HG02588 (cell line): Measurements from ENCODE around the gene COX5A.
"Not testable (repeated sequence)": the region's sequence is repeated elsewhere in the genome, so short reads cannot be mapped to it uniquely, and the experiment has no call there.

Experiments used
- ATAC-seq: cut with Tn5 transposase; IDR thresholded peaks from one replicate; pipeline ENCODE4 v1.9.1; 2021; ENCODE audit warnings: mild to moderate bottlenecking, moderate library complexity; ENCODE audit not compliant: unreplicated experiment

The COX5A gene

DNA sequence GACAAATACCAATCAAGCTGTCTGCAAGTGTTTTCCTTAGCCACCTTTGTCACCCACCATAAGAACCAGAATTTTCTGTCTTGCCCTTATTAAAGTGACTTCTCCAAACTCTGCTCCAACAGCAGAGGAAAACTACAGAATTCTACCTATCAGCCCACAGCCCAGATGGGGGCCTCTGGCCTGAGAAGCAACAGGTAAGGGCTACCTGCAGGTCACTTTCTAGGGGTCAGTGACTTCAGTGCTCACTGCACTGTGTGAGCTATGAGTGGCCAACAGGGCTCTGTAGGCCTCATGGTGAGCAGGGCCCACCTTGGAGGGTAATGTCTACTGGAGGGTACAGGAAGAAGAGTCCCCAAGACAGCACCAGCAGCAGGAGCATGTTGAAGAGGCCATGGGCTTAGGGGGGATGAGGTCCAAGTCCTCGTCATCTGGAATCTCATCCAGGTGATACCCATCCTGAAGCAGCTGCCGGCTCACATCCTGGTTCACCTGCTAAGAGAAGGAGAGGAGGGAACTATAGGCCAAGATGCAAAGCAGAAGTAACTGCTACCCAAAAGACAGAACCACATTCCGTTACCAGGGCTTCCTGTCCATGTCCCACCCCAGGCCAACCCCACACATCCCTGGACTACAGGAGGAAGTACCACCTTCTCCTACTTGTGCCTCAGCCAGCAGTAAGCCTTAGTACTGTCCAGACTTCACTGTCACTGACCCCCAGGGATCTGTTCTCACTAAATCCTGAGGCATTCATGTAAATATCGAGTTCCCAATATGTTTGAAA lies 35.4 kb downstream of the COX5A start:
- ATAC-seq = no peak

DNA sequence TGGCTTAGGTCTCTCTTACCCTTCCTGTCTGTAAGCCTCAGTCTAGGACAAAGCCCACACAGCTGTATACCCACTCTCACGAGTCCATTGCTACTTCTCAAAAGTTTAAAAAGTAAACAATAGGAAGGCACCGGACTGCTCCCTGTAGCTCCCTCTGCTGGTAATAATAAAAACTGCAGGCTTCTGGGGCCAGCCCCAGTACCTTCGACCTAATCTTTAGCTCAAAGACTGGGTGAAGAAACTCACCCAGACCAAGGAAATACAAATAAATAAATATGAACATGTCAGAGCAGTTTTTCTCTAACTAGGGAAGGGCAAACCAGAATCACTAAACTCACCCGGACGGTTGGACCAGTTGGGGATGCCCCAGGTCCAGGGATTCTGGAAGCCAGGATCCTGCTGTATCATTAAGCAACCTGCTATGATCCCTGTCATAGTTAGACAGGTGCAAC lies 36.2 kb downstream of the COX5A start:
- no peak for ATAC-seq

DNA sequence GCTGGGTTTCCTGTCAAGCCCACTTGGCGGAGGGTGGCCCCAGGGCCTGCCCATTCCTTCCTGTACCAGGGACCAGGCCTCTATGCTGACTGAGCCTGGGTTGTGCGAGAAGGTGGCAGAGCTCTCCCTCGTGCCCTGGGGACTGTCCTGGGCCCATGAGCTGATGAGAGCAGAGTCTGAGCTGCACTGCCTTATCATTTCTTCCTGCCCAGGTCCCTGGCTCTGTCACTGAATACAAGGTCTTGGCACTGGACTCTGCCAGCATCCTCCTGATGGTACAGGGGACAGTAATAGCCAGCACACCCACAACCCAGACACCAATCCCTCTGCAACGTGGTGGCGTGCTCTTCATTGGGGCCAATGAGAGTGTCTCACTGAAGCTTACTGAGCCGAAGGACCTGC lies 40.6 kb downstream of the COX5A start:
- ATAC-seq = no peak

DNA sequence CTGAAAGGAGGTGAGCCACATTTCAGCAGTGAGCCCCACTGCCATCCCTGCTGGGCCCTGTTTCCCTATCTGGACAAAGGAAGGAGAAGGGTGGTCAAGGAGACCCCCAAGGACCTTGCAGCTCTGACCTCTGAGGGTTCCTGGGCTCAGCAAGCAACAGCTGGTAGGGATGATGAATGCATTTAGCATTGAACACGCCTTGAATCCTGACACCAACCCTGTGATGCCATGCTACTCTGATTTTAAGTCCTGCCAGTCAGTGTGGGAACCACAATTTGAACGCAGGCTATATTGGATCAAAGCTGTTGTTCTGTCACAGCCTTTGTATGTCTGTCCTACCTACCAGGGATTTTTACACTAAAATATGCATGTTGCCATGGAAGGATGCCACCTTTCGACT lies 41.6 kb downstream of the COX5A start:
- no peak for ATAC-seq

DNA sequence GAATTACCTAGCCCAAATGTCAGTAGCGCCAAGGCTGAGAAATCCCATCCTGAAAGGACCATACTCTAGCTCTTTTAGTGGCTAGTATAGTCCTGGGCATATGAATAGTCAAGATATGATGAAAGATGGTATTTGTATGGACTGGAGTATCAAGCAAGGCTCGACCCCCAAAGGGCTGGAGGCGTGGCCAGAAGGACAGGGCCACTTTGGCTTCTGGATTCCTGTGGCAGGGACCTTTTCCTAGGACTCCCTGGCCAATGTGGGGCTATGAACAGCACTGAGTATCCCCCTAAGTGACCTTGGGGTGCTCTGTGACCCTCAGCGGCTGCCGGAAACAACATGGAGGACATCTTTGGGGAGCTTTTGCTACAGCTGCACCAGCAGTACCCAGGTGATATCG lies 42.0 kb downstream of the COX5A start:
- ATAC-seq = no peak

DNA sequence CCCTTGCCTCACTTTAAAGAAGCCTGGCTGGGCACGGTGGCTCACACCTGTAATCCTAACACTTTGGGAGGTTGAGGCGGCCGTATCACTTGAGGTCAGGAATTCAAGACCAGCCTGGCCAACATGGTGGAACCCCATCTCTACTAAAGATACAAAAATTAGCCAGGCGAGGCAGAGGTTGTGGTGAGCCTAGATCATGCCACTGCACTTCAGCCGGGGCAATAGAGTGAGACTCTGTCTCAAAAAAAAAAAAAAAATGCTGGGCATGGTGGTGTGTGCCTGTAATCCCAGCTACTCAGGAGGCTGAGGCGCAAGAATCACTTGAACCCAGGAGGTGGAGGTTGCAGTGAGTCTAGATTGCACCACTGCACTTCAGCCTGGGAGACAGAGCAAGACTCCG lies 43.5 kb downstream of the COX5A start:
- not testable (repeated sequence) for ATAC-seq

DNA sequence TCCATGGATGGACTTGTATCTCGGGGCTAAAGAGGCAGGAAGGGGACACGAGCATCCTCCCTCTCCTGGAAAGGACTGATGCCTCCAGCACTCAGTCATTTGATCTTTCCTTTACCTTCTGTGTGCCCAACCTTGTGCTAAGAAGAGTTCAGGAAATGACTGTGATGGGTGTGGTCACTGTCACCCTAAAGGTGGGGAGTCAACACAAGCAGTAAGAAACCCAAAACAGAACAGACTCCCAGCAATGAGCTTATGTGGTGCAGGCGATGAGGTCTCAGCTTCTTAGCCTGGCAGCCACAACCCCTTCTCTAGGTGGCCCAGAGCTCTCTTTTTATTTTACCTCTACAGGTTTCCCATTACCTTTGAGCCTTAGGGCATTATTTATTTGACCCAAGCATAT lies 44.2 kb downstream of the COX5A start:
- no peak for ATAC-seq

DNA sequence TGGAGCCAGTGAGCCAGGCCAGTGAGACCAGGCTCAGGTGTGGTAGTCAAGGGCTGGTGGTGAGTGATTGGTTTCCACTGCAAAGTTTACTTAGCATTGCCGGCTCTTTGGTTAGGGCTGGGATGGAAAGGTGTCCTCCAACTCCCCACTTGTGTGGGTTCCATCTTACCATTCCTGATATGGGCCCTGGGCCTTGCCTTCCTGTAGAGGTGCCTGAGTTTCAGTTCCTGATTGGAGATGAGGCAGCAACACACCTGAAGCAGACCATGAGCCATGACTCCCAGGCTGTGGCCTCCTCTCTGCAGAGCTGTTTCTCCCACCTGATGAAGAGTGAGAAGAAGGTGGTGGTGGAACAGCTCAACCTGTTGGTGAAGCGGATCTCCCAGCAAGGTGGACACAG lies 44.9 kb downstream of the COX5A start:
- no peak for ATAC-seq

DNA sequence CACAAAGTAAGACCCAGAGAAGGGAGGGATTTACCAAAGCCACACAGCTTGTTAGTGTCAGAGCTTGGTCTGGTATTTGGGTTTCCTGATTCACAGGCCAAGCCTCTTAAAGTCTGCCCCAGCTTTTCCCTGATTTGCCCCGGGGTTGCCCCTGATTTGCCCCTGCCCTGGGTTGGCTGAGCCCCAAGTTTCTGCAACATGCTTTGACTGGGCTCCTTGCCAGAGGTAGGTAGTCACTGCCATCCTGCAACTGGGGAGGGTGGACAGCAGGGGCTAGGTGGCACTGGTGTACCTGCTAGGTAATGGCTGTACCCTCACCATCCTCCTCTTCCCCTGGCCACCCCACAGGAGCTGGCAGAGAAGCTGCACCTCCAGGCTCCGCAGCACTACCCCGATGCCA lies 45.6 kb downstream of the COX5A start:
- ATAC-seq = no peak

DNA sequence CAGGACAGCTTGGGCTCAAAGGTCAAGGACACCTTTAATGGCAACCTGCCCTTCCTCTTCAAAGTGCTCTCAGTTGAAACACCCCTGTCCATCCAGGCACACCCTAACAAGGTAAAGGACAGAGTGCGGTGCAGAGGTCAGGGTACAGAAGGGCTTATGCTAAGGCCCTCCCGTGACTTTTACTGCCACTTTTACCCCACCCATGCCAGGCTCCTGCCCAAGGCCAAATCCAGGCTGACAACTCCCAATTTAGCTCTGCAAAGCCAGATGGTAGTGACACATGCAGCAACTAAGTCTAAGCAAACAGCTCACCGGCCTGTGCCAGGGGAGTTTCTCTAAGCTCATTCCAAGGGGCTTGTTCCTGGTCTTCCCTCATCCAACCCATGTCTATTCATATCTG lies 46.4 kb downstream of the COX5A start:
- ATAC-seq = no peak

DNA sequence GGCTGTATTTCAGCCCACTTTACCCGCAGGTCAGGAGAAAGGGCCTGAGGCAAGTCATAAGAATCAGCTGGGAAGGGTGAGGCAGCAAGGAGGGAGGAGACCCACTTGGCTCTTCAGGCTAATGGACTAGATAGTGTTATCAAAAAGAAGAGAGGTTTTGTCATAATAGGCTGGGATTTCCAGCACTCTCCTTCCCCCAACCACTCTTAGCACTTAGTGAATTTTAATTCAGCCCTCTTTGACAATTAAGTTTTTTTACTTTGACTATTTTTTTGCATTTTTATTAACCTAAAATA lies 47.3 kb downstream of the COX5A start:
- ATAC-seq = no peak

DNA sequence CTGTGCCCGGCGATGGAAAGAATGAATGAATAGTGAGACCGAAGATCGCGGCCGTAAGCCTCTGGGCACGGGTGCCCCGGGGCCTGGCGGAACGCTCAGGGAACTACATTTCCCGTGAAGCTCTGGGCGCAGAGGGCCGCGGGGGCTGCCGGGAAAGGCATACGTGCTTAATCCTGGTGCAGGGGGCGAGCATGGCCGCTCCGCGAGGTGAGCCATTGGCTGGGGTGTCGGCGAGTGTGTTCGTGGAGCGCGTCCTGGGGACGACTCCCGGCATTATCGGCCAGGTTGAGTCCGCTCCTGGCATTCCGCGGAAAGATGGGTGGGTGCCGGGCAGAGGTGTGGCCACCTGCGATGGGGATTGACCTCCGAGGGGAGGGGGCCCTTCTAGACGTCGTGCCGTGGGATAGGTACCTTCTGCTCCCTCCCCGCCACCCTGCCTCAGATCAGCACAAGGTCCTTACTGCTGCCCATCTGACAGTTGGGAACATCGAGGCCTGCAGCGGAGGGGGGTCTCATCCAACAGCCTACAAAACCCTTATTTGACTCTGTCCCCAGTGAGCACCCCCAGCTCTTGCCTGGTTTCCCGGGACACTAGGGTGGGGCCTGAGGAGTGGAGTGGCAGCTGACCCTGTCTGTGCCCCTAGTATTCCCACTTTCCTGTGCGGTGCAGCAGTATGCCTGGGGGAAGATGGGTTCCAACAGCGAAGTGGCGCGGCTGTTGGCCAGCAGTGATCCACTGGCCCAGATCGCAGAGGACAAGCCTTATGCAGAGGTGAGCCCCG lies 47.8 kb downstream of the COX5A start, which contains the start of gene MPI:
Gene MPI, plus strand, starts transcription at position 160 of the 782 bp plus-strand sequence. Its CDS starts 32 bp downstream, at position 192.
- peak; percentile 93 for ATAC-seq

DNA sequence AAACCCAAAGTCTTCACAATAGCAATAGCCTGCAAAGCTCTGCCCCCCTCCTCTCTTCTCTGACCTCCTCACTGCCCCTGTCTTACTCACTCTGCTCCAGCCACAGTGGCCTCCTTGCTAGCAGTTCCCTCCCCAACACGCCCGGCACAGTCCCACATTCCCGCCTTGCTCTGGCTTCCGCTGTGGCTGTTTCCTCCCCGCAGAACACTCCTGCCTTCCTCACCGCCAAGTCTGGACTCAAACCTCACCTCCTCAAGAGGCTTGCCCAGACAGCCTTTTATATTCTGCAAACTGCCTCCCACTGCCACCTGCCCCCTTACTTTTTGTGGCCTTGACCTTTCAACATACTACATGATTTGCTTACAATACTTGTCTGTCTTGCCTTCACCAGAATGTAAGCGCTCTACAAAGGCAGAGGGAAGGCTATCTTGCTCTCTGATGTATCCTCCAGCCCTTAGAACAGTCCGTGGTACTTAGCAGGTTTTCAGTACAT lies 48.4 kb downstream of the COX5A start:
- ATAC-seq = peak; percentile 7

DNA sequence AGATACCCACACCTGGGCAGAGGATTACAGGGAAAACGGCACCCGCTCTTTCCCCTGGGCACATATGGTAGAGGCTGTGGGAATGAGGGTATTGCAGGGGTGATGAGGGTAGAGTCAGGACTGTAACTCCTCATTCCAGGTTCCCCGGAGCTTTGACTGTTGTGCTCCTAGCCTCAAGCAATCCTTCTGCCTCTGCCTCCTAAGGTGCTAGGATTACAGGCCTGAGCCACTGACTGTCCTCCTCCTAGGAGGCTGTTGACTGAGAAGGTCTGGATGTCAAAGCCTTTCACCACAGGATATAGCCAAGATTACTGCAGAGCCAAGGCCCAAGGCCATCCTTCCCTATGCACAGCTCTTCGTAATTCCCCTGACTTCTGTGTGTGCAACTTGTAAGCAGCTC lies 49.2 kb downstream of the COX5A start:
- ATAC-seq = no peak

DNA sequence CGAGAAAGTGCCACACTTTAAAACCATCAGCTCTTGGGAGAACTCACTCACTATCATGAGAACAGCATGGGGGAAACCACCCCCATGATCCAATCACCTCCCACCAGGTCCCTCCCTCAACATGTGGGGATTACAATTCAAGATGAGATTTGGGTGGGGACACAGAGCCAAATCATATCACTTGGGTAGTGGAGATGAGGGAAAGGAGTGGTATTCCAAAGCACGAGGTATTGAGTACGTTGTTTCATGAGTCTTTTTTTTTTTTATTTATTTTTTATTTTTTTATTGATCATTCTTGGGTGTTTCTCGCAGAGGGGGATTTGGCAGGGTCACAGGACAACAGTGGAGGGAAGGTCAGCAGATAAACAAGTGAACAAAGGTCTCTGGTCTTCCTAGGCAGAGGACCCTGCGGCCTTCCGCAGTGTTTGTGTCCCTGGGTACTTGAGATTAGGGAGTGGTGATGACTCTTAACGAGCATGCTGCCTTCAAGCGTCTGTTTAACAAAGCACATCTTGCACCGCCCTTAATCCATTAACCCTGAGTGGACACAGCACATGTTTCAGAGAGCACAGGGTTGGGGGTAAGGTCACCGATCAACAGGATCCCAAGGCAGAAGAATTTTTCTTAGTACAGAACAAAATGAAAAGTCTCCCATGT lies 50.2 kb downstream of the COX5A start:
- ATAC-seq = not testable (repeated sequence)

DNA sequence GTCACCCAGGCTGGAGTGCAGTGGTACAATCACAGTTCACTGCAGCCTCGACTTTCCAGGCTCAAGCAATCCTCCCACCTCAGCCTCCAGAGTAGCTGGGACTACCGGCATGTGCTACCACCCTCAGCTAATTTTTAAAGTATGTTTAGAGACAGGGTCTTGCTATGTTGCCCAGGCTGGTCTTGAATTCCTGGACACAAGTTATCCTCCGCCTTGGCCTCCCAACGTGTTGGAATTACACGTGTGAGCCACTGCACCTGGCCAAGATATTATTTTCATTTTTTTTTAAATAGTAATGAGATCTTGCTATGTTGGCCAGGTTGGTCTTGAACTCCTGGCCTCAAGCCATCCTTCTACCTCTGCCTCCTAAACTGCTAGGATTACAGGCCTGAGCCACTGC lies 52.4 kb downstream of the COX5A start:
- no peak for ATAC-seq

DNA sequence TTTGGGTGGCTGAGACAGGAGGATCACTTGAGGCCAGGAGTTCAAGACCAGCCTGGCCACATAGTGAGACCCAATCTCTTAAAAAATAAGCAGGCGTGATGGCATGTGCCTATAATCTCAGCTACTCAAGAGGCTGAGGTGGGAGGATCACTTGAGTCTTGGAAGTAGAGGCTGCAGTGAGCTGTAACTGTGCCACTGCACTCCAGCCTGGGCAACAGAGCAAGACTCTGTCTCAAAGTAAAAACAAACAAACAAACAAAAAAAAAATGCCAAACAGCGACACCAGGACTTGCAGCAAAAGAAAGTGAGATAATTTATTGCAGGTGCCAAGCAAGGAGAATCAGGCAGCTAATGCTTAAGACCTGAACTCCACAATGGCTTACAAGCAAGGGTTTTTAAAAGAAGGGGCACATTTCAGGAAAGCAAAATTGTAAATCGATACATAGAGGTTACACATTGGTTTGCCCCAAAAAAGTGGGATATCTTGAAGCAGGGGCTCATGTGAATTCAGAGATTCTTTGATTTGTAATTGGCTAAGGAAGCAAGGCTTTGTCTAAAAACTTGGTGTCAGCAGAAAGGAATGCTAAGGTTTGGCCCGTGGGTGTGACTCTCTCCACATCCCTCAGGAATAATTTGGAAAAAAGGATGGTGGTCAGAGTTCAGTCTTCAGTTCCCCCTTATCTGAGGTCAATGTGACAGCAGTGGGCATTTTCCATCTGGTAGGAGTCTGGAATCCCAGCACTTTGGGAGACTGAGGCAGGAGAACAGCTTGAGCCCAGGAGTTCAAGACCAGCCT lies 53.2 kb downstream of the COX5A start:
- ATAC-seq = no peak

DNA sequence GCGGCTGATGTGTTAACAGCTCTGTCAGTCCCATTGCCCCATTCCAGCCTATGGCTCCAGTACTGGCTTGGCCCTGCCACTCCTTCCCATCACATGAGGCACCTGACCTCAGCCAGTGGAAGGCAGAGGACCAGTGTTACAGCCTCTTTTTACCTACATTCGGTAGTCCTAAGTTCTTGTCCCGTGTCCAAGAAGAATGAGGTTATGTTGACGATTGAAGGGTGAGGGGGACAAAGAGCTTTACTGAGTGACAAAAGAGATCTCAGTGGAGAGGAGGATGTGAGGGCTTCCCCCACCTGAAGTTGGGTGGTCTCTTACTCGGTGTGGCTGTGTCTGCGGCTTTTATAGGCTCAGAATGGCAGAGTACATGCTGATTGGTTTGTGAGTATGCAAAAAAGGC lies 55.3 kb downstream of the COX5A start:
- ATAC-seq = no peak

DNA sequence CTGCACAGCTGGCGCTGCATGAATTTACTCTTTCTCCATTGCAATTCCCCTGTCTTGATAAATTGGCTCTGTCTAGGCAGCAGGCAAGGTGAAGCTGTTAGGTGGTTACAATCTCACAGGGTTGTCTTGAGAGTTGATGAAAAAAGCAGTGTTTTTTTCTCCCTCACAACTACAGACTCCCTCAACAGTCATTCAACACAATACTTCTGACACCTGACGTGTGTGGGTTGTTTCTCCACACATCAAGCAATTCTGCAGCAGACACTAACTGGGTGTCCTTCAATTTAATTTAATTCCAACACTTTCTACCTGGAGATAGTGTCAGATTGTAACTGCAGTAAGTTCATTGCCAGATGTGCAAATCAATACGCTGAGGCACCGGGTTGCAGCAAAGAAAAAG lies 59.6 kb downstream of the COX5A start:
- no peak for ATAC-seq

DNA sequence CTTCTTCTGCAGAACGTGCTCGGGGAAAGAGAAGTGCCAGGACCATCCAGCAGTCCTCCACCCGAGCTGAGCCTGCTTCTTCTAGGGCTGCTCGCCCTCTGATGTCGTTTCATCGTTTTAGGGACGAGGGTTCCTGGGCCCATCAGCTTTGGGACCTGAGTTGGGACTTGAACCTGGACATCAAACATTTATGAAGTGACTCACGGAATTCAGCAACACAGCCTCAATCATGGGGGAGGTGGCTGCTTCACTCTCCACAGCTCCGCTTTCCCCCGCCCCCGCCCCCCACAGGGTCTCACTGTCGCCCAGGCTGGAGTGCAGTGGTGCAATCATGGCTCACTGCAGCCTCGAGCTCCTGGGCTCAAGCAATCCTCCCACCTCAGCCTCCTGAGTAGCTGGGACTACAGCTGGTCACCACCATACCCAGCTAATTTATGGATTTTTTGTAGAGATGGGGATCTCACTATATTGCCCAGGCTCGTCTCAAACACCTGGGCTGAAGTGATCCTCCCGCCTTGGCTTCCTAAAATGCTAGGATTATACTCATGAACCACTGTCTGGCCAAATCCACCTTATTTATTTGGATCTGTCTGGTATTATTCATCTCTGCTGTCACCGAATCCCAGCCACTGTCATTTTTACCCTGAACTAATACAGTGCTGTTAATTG lies 64.0 kb downstream of the COX5A start:
- ATAC-seq = no peak
